BJ (cell line): ENCODE results near the gene COQ8A. TPM values are rescaled to one million over a fixed set of nuclear protein-coding genes. Genes with fewer than 3 reads are reported as not detected.

Experiments used
- CTCF ChIA-PET: fragments of 350-600 bp; formaldehyde crosslinking; extraction: SDS; loops from one replicate; lab custom pipeline; 2021; ENCODE audit warnings: antibody characterized with exemption, inconsistent platforms; lab: Yijun Ruan, JAX
- POLR2A ChIA-PET: fragments of 300-600 bp; sonication (Branson Sonifier 250); formaldehyde crosslinking; extraction: SDS; loops from one replicate; lab custom pipeline; 2021; ENCODE audit warnings: antibody characterized with exemption; lab: Charles Lee
- DNase-seq: peaks from one replicate; pipeline ENCODE4 v3.0.0-alpha.2; 2011; ENCODE audit warnings: low read depth
- H3K27me3 ChIP-seq: 2 replicates; pipeline ENCODE4 v1.6.0; 2011; ENCODE audit warnings: low read length; ENCODE audit not compliant: control insufficient read depth, insufficient read depth
- H3K36me3 ChIP-seq: 2 replicates; pipeline ENCODE4 v1.5.1; 2011; ENCODE audit warnings: low read length; ENCODE audit not compliant: control insufficient read depth, insufficient read depth
- H3K4me3 ChIP-seq: 2 replicates; pipeline ENCODE4 v1.5.1; 2011; ENCODE audit warnings: low read depth, mild to moderate bottlenecking, control low read depth, low read length
- CTCF ChIP-seq: IDR thresholded peaks from 2 replicates; pipeline ENCODE4 v1.5.1; 2011; ENCODE audit warnings: low read depth, mild to moderate bottlenecking, control low read depth, inconsistent platforms, low read length, moderate library complexity; ENCODE audit not compliant: insufficient read depth
- polyA plus RNA-seq: library from polyadenylated mRNA; depleted of rRNA; stranded (reverse); fragments of >200 nt; gene quantifications from 2 replicates; pipeline ENCODE4 v1.2.3, GENCODE V29; 2011

The COQ8A gene
- polyA plus RNA-seq, 1 experiment, result 6.8 TPM

GRCh38 chr1:226946841-226947240, 6.7 kb downstream of the COQ8A start:
- no peak for DNase-seq
- no peak for TF ChIP-seq CTCF
- H3K4me3 ChIP-seq, result no peak overlapping the region
- no peaks in the 10 kb centered on the region for H3K36me3 ChIP-seq
- H3K27me3 ChIP-seq, result 0 out of 2 replicates have a peak, but pooled peaks cover 2% of the 10 kb centered on the region
- ChIA-PET POLR2A (no interaction called here), CTCF (interaction anchor here (1.1 kb wide), 1 partner anchor 321 kb away, joined by 3 read pairs; no protein-coding TSS in a partner anchor)

- no peak for DNase-seq
- ChIA-PET POLR2A (no interaction called here), CTCF (no interaction called here)
- H3K27me3 ChIP-seq, result no peaks in the 10 kb centered on the region
- no peak overlapping the region for H3K4me3 ChIP-seq
- no peaks in the 10 kb centered on the region for H3K36me3 ChIP-seq
- TF ChIP-seq CTCF, result no peak
Observed at GRCh38 chr1:226948051-226948450, 8.0 kb downstream of the COQ8A start.

- CTCF ChIA-PET, result no interaction called here
- DNase-seq, result no peak
Observed at GRCh38 chr1:226948480-226948879, 8.4 kb downstream of the COQ8A start.

DNA sequence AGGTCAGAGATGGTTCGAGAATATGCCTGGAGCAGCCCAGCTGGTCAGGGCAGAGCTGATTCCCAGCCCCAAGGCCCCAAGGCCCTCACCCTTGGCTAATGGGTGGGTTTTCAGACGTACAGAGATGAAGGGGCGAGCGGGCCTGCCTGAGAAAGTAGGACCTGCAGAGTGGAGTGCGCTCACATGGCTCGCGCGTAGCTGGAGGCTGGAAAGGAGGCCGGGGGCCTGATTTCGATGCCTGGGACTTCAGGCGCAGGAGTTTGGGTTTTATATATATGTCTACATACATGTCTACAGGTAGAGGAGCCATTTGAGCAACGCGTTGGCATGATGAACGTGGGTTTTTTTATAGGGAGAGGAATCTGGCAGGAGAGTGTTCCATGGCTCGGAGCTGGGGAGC, 8.9 kb downstream of the COQ8A start:
- ChIA-PET CTCF (no interaction called here), POLR2A (no interaction called here)
- no peak for TF ChIP-seq CTCF
- no peak overlapping the region for H3K4me3 ChIP-seq
- H3K27me3 ChIP-seq, result no peaks in the 10 kb centered on the region
- no peaks in the 10 kb centered on the region for H3K36me3 ChIP-seq
- no peak for DNase-seq

More at GRCh38 chr1:226948480-226948879, 8.4 kb downstream of the COQ8A start:
- no peak for TF ChIP-seq CTCF
- Histone ChIP-seq H3K27me3 (no peaks in the 10 kb centered on the region), H3K4me3 (no peak overlapping the region), H3K36me3 (no peaks in the 10 kb centered on the region)
- POLR2A ChIA-PET, result no interaction called here

- no peaks in the 10 kb centered on the region for H3K36me3 ChIP-seq
- no peak for DNase-seq
Observed at GRCh38 chr1:226949401-226949800, 9.3 kb downstream of the COQ8A start.

More at GRCh38 chr1:226949401-226949800, 9.3 kb downstream of the COQ8A start:
- no peak for TF ChIP-seq CTCF
- Histone ChIP-seq H3K27me3 (no peaks in the 10 kb centered on the region), H3K4me3 (no peak overlapping the region)
- POLR2A ChIA-PET, result no interaction called here
- CTCF ChIA-PET, result no interaction called here
